HG03095 (cell line): Measurements from ENCODE around the gene PRB4.
"Not testable (repeated sequence)": the region's sequence is repeated elsewhere in the genome, so short reads cannot be mapped to it uniquely, and the experiment has no call there.

Source experiments
- ATAC-seq: cut with Tn5 transposase; IDR thresholded peaks from one replicate; pipeline ENCODE4 v1.9.1; 2021; ENCODE audit warnings: moderate library complexity; ENCODE audit not compliant: unreplicated experiment

Gene PRB4

GRCh38 chr12:11310336-11310735, at the start of gene PRB4:
Gene PRB4 (minus strand): TSS chr12:11310436. CDS start chr12:11310398, 38 bp downstream.
- ATAC-seq: no peak

- not testable (repeated sequence) for ATAC-seq
Observed at GRCh38 chr12:11351736-11352135, 41.5 kb upstream of the PRB4 start.

GRCh38 chr12:11348439-11348838, 38.2 kb upstream of the PRB4 start:
- ATAC-seq: no peak

- ATAC-seq: no peak
Observed at GRCh38 chr12:11347810-11348209, 37.6 kb upstream of the PRB4 start.

- ATAC-seq: no peak
Observed at GRCh38 chr12:11344500-11344899, 34.3 kb upstream of the PRB4 start.

GRCh38 chr12:11324426-11324825, 14.2 kb upstream of the PRB4 start:
- ATAC-seq: no peak

GRCh38 chr12:11321980-11322379, 11.7 kb upstream of the PRB4 start:
- no peak for ATAC-seq

- no peak for ATAC-seq
Observed at GRCh38 chr12:11307143-11307542, 3.1 kb downstream of the PRB4 start.

GRCh38 chr12:11273449-11273848, 36.8 kb downstream of the PRB4 start:
- no peak for ATAC-seq

- no peak for ATAC-seq
Observed at GRCh38 chr12:11269607-11270006, 40.6 kb downstream of the PRB4 start, which contains the start of gene PRB3. Gene PRB3 (minus strand): TSS chr12:11269707. CDS start chr12:11269669, 38 bp downstream.

GRCh38 chr12:11264501-11264900, 45.7 kb downstream of the PRB4 start:
- no peak for ATAC-seq
